GM12878 (cell line): ENCODE results near the gene FAM20A. TPM values are rescaled to one million over a fixed set of nuclear protein-coding genes. Genes with fewer than 3 reads are reported as not detected.

ENCODE experiments used
- polyA plus RNA-seq, 11 experiments: library from polyadenylated mRNA; depleted of rRNA in 4 of 11; unstranded in 6 of 11; stranded (reverse) in 5 of 11; fragments of >200 nt; fragmentation: Nextera tagmentation in 4 of 11; fragmentation: Illumina TruSeq in 1 of 11; extraction: Ambion mirVana in 4 of 11; extraction: Trizol in 1 of 11; gene quantifications; 1 replicate in 1 of 11; 2 replicates in 10 of 11; pipeline versions ENCODE4 v1.2.1 to v1.2.3, GENCODE V29; 2011 to 2016; ENCODE audit warnings: inconsistent platforms in 2 of 11, missing spikeins in 2 of 11, low read depth in 1 of 11
- total RNA-seq, 4 experiments: library from RNA; depleted of rRNA in 3 of 4; stranded (reverse); fragments of >200 nt in 3 of 4; fragmentation: Illumina TruSeq in 1 of 4; extraction: Trizol in 1 of 4; gene quantifications; 2 replicates each; pipeline versions ENCODE4 v1.2.1 to v1.2.3, GENCODE V29; 2013 to 2021

The FAM20A gene
- total and polyA plus RNA-seq, 10 of the 15 experiments (the other 5 are each of a cell fraction or from before 2014, with no cell fraction given): 0.13 TPM; not detected in 9

Other genes starting within 250 kb of the FAM20A start
- gene WIPI1, start 143.9 kb downstream of the FAM20A start, total RNA-seq (2014; rRNA removed): 26.9 and 35.0 TPM in 2 replicates
- 25.5 and 26.8 TPM in 2 replicates for gene WIPI1, start 143.9 kb downstream of the FAM20A start, total RNA-seq (2014; rRNA removed; fragmentation: Illumina TruSeq; extraction: Trizol)
- gene WIPI1, start 143.9 kb downstream of the FAM20A start, total RNA-seq (2021): 23.9 and 24.2 TPM in 2 replicates
- gene WIPI1, start 143.9 kb downstream of the FAM20A start, polyA plus RNA-seq (2011; rRNA removed): 11.1 and 11.7 TPM in 2 replicates
- 28.8 and 34.6 TPM in 2 replicates for gene WIPI1, start 143.9 kb downstream of the FAM20A start, polyA plus RNA-seq (2014; fragmentation: Illumina TruSeq; extraction: Trizol)
- gene WIPI1, start 143.9 kb downstream of the FAM20A start, polyA plus RNA-seq (2014; fragmentation: Nextera tagmentation; extraction: Ambion mirVana): 1 to 10 TPM; 6.5 to 7.1 TPM
- 26.0 and 37.7 TPM in 2 replicates for gene WIPI1, start 143.9 kb downstream of the FAM20A start, polyA plus RNA-seq (2014; rRNA removed)
- gene WIPI1, start 143.9 kb downstream of the FAM20A start, polyA plus RNA-seq (2016; fragmentation: Nextera tagmentation; extraction: Ambion mirVana): 10 to 100 TPM; 39.1 to 44.5 TPM
- 91.0 and 130 TPM in 2 replicates for gene PRKAR1A, start 88.9 kb downstream of the FAM20A start, total RNA-seq (2014; rRNA removed)
- 129 and 130 TPM in 2 replicates for gene PRKAR1A, start 88.9 kb downstream of the FAM20A start, total RNA-seq (2014; rRNA removed; fragmentation: Illumina TruSeq; extraction: Trizol)
- 164 and 167 TPM in 2 replicates for gene PRKAR1A, start 88.9 kb downstream of the FAM20A start, total RNA-seq (2021)
- 196 and 292 TPM in 2 replicates for gene PRKAR1A, start 88.9 kb downstream of the FAM20A start, polyA plus RNA-seq (2011; rRNA removed)
- 120 and 143 TPM in 2 replicates for gene PRKAR1A, start 88.9 kb downstream of the FAM20A start, polyA plus RNA-seq (2014; fragmentation: Illumina TruSeq; extraction: Trizol)
- gene PRKAR1A, start 88.9 kb downstream of the FAM20A start, polyA plus RNA-seq (2014; fragmentation: Nextera tagmentation; extraction: Ambion mirVana): 10 to 100 TPM; 29.1 to 35.6 TPM
- gene PRKAR1A, start 88.9 kb downstream of the FAM20A start, polyA plus RNA-seq (2014; rRNA removed): 111 and 112 TPM in 2 replicates
- 100 to 1,000 TPM; 191 to 200 TPM for gene PRKAR1A, start 88.9 kb downstream of the FAM20A start, polyA plus RNA-seq (2016; fragmentation: Nextera tagmentation; extraction: Ambion mirVana)